H1 (cell line): Measurements from ENCODE around the gene CACNB4. TPM values are rescaled to one million over a fixed set of nuclear protein-coding genes. Genes with fewer than 3 reads are reported as not detected.
A peak's percentile ranks its signal among the peaks of the same experiment; 100 is the strongest.

Experiments used
- CTCF ChIA-PET: fragments of 300-600 bp; sonication (Branson Sonifier 250); formaldehyde crosslinking; loops from one replicate; lab custom pipeline; 2021; ENCODE audit not compliant: partially characterized antibody; lab: Charles Lee
- POLR2A ChIA-PET: fragments of 300-600 bp; sonication (Branson Sonifier 250); formaldehyde crosslinking; loops from one replicate; lab custom pipeline; 2021; ENCODE audit warnings: inconsistent platforms; ENCODE audit not compliant: partially characterized antibody; lab: Charles Lee
- DNase-seq, 2 experiments: peaks; one replicate each; pipeline versions ENCODE4 v3.0.0 to v3.0.0-alpha.2; 2010 to 2022; ENCODE audit warnings: low spot score in 2 of 2, low read depth in 1 of 2, mixed read lengths in 1 of 2
- FAIRE-seq: peaks from 2 replicates; lab custom pipeline; 2011; peaks lifted over from hg19 to GRCh38; lab: Jason Lieb, UNC
- H2AFZ ChIP-seq: 2 replicates; pipeline ENCODE4 v1.8.1; 2012; ENCODE audit warnings: low read length, inconsistent platforms
- H2AK5ac ChIP-seq: 2 replicates; pipeline ENCODE4 v1.6.1; 2013; ENCODE audit warnings: low read depth, low read length
- H2BK120ac ChIP-seq: replicated peaks from 2 replicates; pipeline ENCODE3; 2013; ENCODE audit warnings: low read depth, low read length, inconsistent platforms
- H2BK12ac ChIP-seq: 2 replicates; pipeline ENCODE4 v1.6.1; 2013; ENCODE audit warnings: low read depth, low read length
- H2BK15ac ChIP-seq: 2 replicates; pipeline ENCODE4 v1.6.1; 2013; ENCODE audit warnings: low read length
- H2BK20ac ChIP-seq: 2 replicates; pipeline ENCODE4 v1.6.1; 2013; ENCODE audit warnings: low read length
- H2BK5ac ChIP-seq: 2 replicates; pipeline ENCODE4 v1.6.1; 2013; ENCODE audit warnings: low read depth, low read length
- H3K14ac ChIP-seq: 2 replicates; pipeline ENCODE4 v1.6.1; 2013; ENCODE audit warnings: inconsistent platforms; ENCODE audit not compliant: insufficient read length
- H3K18ac ChIP-seq: 2 replicates; pipeline ENCODE4 v1.6.1; 2013; ENCODE audit warnings: low read length; ENCODE audit errors: extremely low read depth
- H3K23ac ChIP-seq: 2 replicates; pipeline ENCODE4 v1.6.1; 2013; ENCODE audit warnings: inconsistent platforms; ENCODE audit not compliant: insufficient read length
- H3K23me2 ChIP-seq: 2 replicates; pipeline ENCODE4 v1.6.1; 2013; ENCODE audit warnings: low read depth, low read length
- H3K27ac ChIP-seq: 2 replicates; pipeline ENCODE4 v1.6.1; 2011; ENCODE audit warnings: low read depth, low read length, inconsistent platforms
- H3K27me3 ChIP-seq, 4 experiments: replicated peaks in 1 of 4; 1 replicate in 1 of 4; 2 replicates in 3 of 4; pipeline versions ENCODE4 v1.6.1 to v1.8.1; 2011 to 2013; ENCODE audit warnings: low read length in 3 of 4, mild to moderate bottlenecking in 3 of 4, inconsistent platforms in 2 of 4, mixed read lengths in 2 of 4, moderate library complexity in 1 of 4; ENCODE audit not compliant: control insufficient read depth in 3 of 4, insufficient read depth in 3 of 4; ENCODE audit errors: extremely low read depth in 1 of 4
- H3K36me3 ChIP-seq, 4 experiments: 2 replicates each; pipeline versions ENCODE4 v1.6.1 to v1.8.1; 2011 to 2013; ENCODE audit warnings: mild to moderate bottlenecking in 4 of 4, low read length in 3 of 4, moderate library complexity in 2 of 4, control low read depth in 1 of 4, inconsistent platforms in 1 of 4; ENCODE audit not compliant: insufficient read depth in 4 of 4, control insufficient read depth in 2 of 4
- H3K4ac ChIP-seq: replicated peaks from 2 replicates; pipeline ENCODE3; 2013; ENCODE audit warnings: low read length, low read depth, mixed read lengths, inconsistent platforms; ENCODE audit not compliant: insufficient read length
- H3K4me1 ChIP-seq, 4 experiments: replicated peaks in 1 of 4; 1 replicate in 1 of 4; 2 replicates in 3 of 4; pipeline versions ENCODE4 v1.6.1 to v1.8.1; 2011 to 2013; ENCODE audit warnings: low read length in 3 of 4, inconsistent platforms in 2 of 4, mixed read lengths in 1 of 4; ENCODE audit not compliant: insufficient read depth in 4 of 4, control insufficient read depth in 3 of 4
- H3K4me2 ChIP-seq, 2 experiments: 2 replicates each; pipeline versions ENCODE4 v1.6.1 to v1.8.1; 2011 to 2013; ENCODE audit warnings: low read depth in 2 of 2, low read length in 2 of 2, control low read depth in 1 of 2, inconsistent platforms in 1 of 2, mild to moderate bottlenecking in 1 of 2; ENCODE audit not compliant: insufficient read depth in 1 of 2
- H3K4me3 ChIP-seq, 4 experiments: fragments of 200-600, 300-600 bp in 1 of 4; sonication (generic), shearing (Covaris generic), sonication (Bioruptor Twin) in 1 of 4; 2 replicates each; pipeline versions ENCODE4 v1.5.1 to v1.8.1; 2011 to 2016; ENCODE audit warnings: low read length in 4 of 4, low read depth in 3 of 4, control low read depth in 2 of 4, inconsistent platforms in 2 of 4, mild to moderate bottlenecking in 2 of 4, mixed read lengths in 1 of 4, moderate library complexity in 1 of 4; ENCODE audit not compliant: insufficient read depth in 2 of 4; ENCODE audit errors: extremely low read depth in 1 of 4
- H3K56ac ChIP-seq: replicated peaks from 2 replicates; pipeline ENCODE3; 2013; ENCODE audit warnings: low read depth, mild to moderate bottlenecking, mixed read lengths, low read length, inconsistent platforms; ENCODE audit not compliant: insufficient read length
- H3K79me1 ChIP-seq: 2 replicates; pipeline ENCODE4 v1.6.1; 2013; ENCODE audit warnings: low read depth, low read length, control low read depth
- H3K79me2 ChIP-seq, 2 experiments: 2 replicates each; pipeline versions ENCODE4 v1.6.1 to v1.8.1; 2012 to 2013; ENCODE audit warnings: low read length in 2 of 2, mild to moderate bottlenecking in 2 of 2, inconsistent platforms in 1 of 2; ENCODE audit not compliant: insufficient read depth in 2 of 2, control insufficient read depth in 1 of 2
- H3K9ac ChIP-seq, 4 experiments: replicated peaks in 1 of 4; 1 replicate in 1 of 4; 2 replicates in 3 of 4; pipeline versions ENCODE4 v1.6.1 to v1.8.1; 2011 to 2013; ENCODE audit warnings: low read depth in 3 of 4, low read length in 3 of 4, control low read depth in 2 of 4, mild to moderate bottlenecking in 2 of 4, moderate library complexity in 2 of 4, inconsistent platforms in 1 of 4; ENCODE audit errors: extremely low read depth in 1 of 4
- H3K9me3 ChIP-seq, 2 experiments: 2 replicates each; pipeline versions ENCODE4 v1.6.1 to v1.8.1; 2012 to 2013; ENCODE audit warnings: mild to moderate bottlenecking in 2 of 2, moderate library complexity in 2 of 2, control low read depth in 1 of 2, inconsistent platforms in 1 of 2, low read depth in 1 of 2, low read length in 1 of 2, mixed read lengths in 1 of 2; ENCODE audit not compliant: insufficient read depth in 2 of 2
- H4K20me1 ChIP-seq, 2 experiments: replicated peaks in 1 of 2; 2 replicates each; pipeline versions ENCODE3 to v1.8.1; 2011 to 2013; ENCODE audit warnings: inconsistent platforms in 2 of 2, low read length in 2 of 2, mild to moderate bottlenecking in 1 of 2; ENCODE audit not compliant: insufficient read depth in 2 of 2, control insufficient read depth in 1 of 2
- H4K5ac ChIP-seq: 2 replicates; pipeline ENCODE4 v1.6.1; 2013; ENCODE audit warnings: low read length, low read depth, mixed read lengths, inconsistent platforms; ENCODE audit not compliant: insufficient read length
- H4K8ac ChIP-seq: 2 replicates; pipeline ENCODE4 v1.8.0; 2013; ENCODE audit warnings: mild to moderate bottlenecking, moderate library complexity, low read length, inconsistent platforms; ENCODE audit not compliant: insufficient read depth; ENCODE audit errors: extremely low read depth
- H4K91ac ChIP-seq: replicated peaks from 2 replicates; pipeline ENCODE3; 2013; ENCODE audit warnings: low read length, mixed read lengths, inconsistent platforms; ENCODE audit not compliant: insufficient read length
- HDAC2 ChIP-seq, 2 experiments: fragments of 300-600 bp in 1 of 2; sonication (generic) in 1 of 2; IDR thresholded peaks; 2 replicates each; pipeline ENCODE4 v1.6.1; 2011 to 2012; ENCODE audit warnings: low read depth in 2 of 2, low read length in 2 of 2, mild to moderate bottlenecking in 2 of 2, moderate library complexity in 2 of 2, borderline replicate concordance in 1 of 2, inconsistent platforms in 1 of 2
- POU5F1 ChIP-seq: IDR thresholded peaks from 2 replicates; pipeline ENCODE4 v1.6.1; 2011; ENCODE audit warnings: low read depth, mild to moderate bottlenecking, low read length, moderate library complexity
- RNF2 ChIP-seq: fragments of 200-900, 300-1000 bp; sonication (generic); IDR thresholded peaks from 2 replicates; pipeline ENCODE4 v1.7.1; 2016; ENCODE audit warnings: borderline replicate concordance, low read depth, mild to moderate bottlenecking, antibody characterized with exemption, low read length; ENCODE audit not compliant: poor library complexity, severe bottlenecking; ENCODE audit errors: missing control alignments
- TAF7 ChIP-seq: optimal IDR thresholded peaks from 2 replicates; pipeline ENCODE3; 2011; ENCODE audit warnings: low read depth, mild to moderate bottlenecking, inconsistent platforms, low read length, moderate library complexity, borderline replicate concordance
- WGBS, 2 experiments: shearing (Covaris generic) in 1 of 2; methylation state at CpG; one replicate each; pipeline versions ENCODE4 v1.1.6 to v1.1.7; 2013 to 2015; ENCODE audit warnings: low lambda C conversion rate in 2 of 2, mixed read lengths in 2 of 2, inconsistent platforms in 1 of 2, low coverage in 1 of 2, missing lambda C conversion rate in 1 of 2; ENCODE audit not compliant: insufficient replicate concordance in 2 of 2, insufficient coverage in 1 of 2, insufficient read length in 1 of 2; ENCODE audit errors: extremely low coverage in 1 of 2, missing lambda C conversion rate in 1 of 2; 5-methylcytosine and 5-hydroxymethylcytosine counted together
- polyA plus RNA-seq, 7 experiments: library from polyadenylated mRNA; depleted of rRNA in 3 of 7; stranded (reverse) in 5 of 7; unstranded in 2 of 7; fragments of >200 nt in 5 of 7; fragments of 200-250 nt in 2 of 7; gene quantifications; 1 replicate in 5 of 7; 2 replicates in 1 of 7; 4 replicates in 1 of 7; pipeline versions ENCODE4 v1.2.1 to v1.2.3, GENCODE V29; 2011 to 2013; ENCODE audit warnings: missing spikeins in 2 of 7, mixed read lengths in 2 of 7
- total RNA-seq: library from RNA; stranded (reverse); fragmentation: NEBNext Ultra II Directional; extraction: Animal tissue kit (Norgen Biotek cat#: 25700); gene quantifications from 2 replicates; pipeline ENCODE4 v1.2.1, GENCODE V29; 2021

Gene CACNB4
- total and polyA plus RNA-seq, 2 of the 8 experiments (the other 6 are each of a cell fraction or from before 2014, with no cell fraction given) = 2.0 to 4.0 TPM

DNA sequence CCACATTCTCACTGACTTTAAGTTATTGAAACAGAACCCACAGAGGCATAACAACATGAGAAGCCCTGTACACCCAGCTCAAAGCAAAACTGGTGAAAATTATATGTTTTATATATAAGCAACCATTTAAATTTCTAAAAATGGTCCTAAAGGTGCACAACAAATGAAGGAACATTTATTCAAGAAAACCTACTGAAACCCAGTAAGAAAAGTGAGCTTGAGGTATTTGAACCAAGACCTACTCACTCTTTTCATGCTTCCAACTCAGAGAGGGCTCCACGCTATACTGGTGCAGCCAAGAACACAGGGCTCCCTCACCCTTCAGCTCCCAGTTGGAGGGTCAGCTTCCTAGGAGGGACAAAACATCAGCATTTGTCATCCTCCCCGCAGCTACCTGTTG, 2.1 kb upstream of the CACNB4 start:
- POLR2A ChIA-PET = interaction anchor here (0.8 to 1.4 kb wide), 2 partner anchors 11 to 58 kb away, joined by 3 to 9 read pairs; no protein-coding TSS in a partner anchor
- H3K27me3 ChIP-seq = peaks cover 22 to 52% (median 38%) of the 10 kb centered on the region in 4 experiments

More for the DNA sequence above, 2.1 kb upstream of the CACNB4 start:
- Histone ChIP-seq H2BK20ac (no peak overlapping the region), H2AK5ac (no peak overlapping the region), H2BK15ac (0 out of 2 replicates have a peak overlapping the region, but pooled peaks have one; percentile 12), H3K4me2 (no peak overlapping the region), H3K23me2 (peaks cover 20% of the 10 kb centered on the region), H4K91ac (no peak overlapping the region), H2BK12ac (no peak overlapping the region), H4K20me1 (no peaks in the 10 kb centered on the region), H3K4me3 (no peak overlapping the region), H2AFZ (no peak overlapping the region), H3K9ac (no peak overlapping the region), H3K9me3 (no peaks in the 10 kb centered on the region), H2BK5ac (no peak overlapping the region), H3K4me1 (peaks cover 0 to 4% (median 1%) of the 10 kb centered on the region in 4 experiments; a peak in 4 of 7 replicates), H4K8ac (no peak overlapping the region), H3K79me1 (no peaks in the 10 kb centered on the region), H3K18ac (no peak overlapping the region), H3K27ac (no peak overlapping the region), H2BK120ac (no peak overlapping the region), H3K56ac (no peak overlapping the region), H4K5ac (no peak overlapping the region), H3K14ac (no peak overlapping the region), H3K79me2 (no peaks in the 10 kb centered on the region), H3K4ac (no peak overlapping the region), H3K23ac (no peak overlapping the region), H3K36me3 (no peaks in the 10 kb centered on the region)
- 79% methylated on average over 2 of the region's 2 CpGs; no CpG with 5 or more reads in 1 of the 2 experiments for WGBS, 2 experiments
- FAIRE-seq (no peak), DNase-seq (no peak)
- TF ChIP-seq TAF7 = no peak
- TF ChIP-seq POU5F1 = no peak
- no peak for TF ChIP-seq HDAC2 (IDR thresholded peaks at IDR 0.05; ENCODE audit: borderline replicate concordance in 1 of 2, low read depth in 2 of 2, low read length in 2 of 2)
- no peak for TF ChIP-seq RNF2
- CTCF ChIA-PET = interaction anchor here (0.9 to 1.9 kb wide), 7 partner anchors 9 to 64 kb away, joined by 3 to 6 read pairs (median 3); no protein-coding TSS in a partner anchor
